ENCODE measurements around the gene PCSK4. TPM values are rescaled to one million over a fixed set of nuclear protein-coding genes. Genes with fewer than 3 reads are reported as not detected.

The PCSK4 gene
- total RNA-seq, 1 donor from 2014 or later, result 2.5 TPM

- no peak for DNase-seq (ENCODE audit: low read depth)
- no peak overlapping the region for H3K4me3 ChIP-seq (ENCODE audit: low read depth, low read length)
- no peak for TF ChIP-seq CTCF (conservative IDR thresholded peaks at IDR 0.05; ENCODE audit: low read depth, low read length)
Measured at GRCh38 chr19:1495051-1495798, 5.1 kb upstream of the PCSK4 start.

- no peak for TF ChIP-seq CTCF (conservative IDR thresholded peaks at IDR 0.05; ENCODE audit: low read depth, low read length)
- DNase-seq (ENCODE audit: low read depth), result no peak
- H3K4me3 ChIP-seq (ENCODE audit: low read depth, low read length), result no peak overlapping the region
Measured at GRCh38 chr19:1494115-1494815, 4.1 kb upstream of the PCSK4 start.

GRCh38 chr19:1492474-1493006 lies 2.4 kb upstream of the PCSK4 start:
- DNase-seq (ENCODE audit: low read depth), result no peak
- H3K4me3 ChIP-seq (ENCODE audit: low read depth, low read length), result no peak overlapping the region
- no peak for TF ChIP-seq CTCF (conservative IDR thresholded peaks at IDR 0.05; ENCODE audit: low read depth, low read length)

GRCh38 chr19:1491849-1492170 lies 1.7 kb upstream of the PCSK4 start:
- DNase-seq (ENCODE audit: low read depth), result no peak
- peak overlapping the region; percentile 64 for H3K4me3 ChIP-seq (ENCODE audit: low read depth, low read length)

GRCh38 chr19:1491114-1491848 lies 1.1 kb upstream of the PCSK4 start, which contains the start of gene REEP6:
Gene REEP6 (plus strand): TSS chr19:1491181. CDS start chr19:1491270, 89 bp downstream.
- H3K4me3 ChIP-seq (ENCODE audit: low read depth, low read length), result peak within 1 kb of the TSS; percentile 68
- DNase-seq (ENCODE audit: low read depth), result no peak
- TF ChIP-seq CTCF (conservative IDR thresholded peaks at IDR 0.05; ENCODE audit: low read depth, low read length), result no peak

More at GRCh38 chr19:1491849-1492170, 1.7 kb upstream of the PCSK4 start:
- TF ChIP-seq CTCF (conservative IDR thresholded peaks at IDR 0.05; ENCODE audit: low read depth, low read length), result no peak

GRCh38 chr19:1489463-1490310 lies 463 bp downstream of the PCSK4 start:
- peak overlapping the region; percentile 68 for H3K4me3 ChIP-seq (ENCODE audit: low read depth, low read length)
- no peak for TF ChIP-seq CTCF (conservative IDR thresholded peaks at IDR 0.05; ENCODE audit: low read depth, low read length)
- DNase-seq (ENCODE audit: low read depth), result no peak
